H7 (cell line): ENCODE measurements around the gene FAM163A. TPM values are rescaled to one million over a fixed set of nuclear protein-coding genes. Genes with fewer than 3 reads are reported as not detected.
"Not testable (repeated sequence)": the region's sequence is repeated elsewhere in the genome, so short reads cannot be mapped to it uniquely, and the experiment has no call there.

ENCODE experiments used
- DNase-seq: peaks from one replicate; pipeline ENCODE4 v3.0.0; 2012
- H3K27me3 ChIP-seq: 2 replicates; pipeline ENCODE4 v1.6.0; 2011; ENCODE audit warnings: mild to moderate bottlenecking, low read length; ENCODE audit not compliant: control insufficient read depth, insufficient read depth
- H3K36me3 ChIP-seq: replicated peaks from 2 replicates; pipeline ENCODE4 v1.5.1; 2011; ENCODE audit warnings: low read length; ENCODE audit not compliant: control insufficient read depth, insufficient read depth
- H3K4me3 ChIP-seq: 2 replicates; pipeline ENCODE4 v1.5.1; 2011; ENCODE audit warnings: low read depth, mild to moderate bottlenecking, control low read depth, low read length, moderate library complexity; ENCODE audit not compliant: insufficient read depth
- total RNA-seq: library from RNA; depleted of rRNA; stranded (reverse); fragments of >200 nt; shearing (Covaris generic); gene quantifications from 2 replicates; pipeline ENCODE4 v1.2.3, GENCODE V29; 2014

Gene FAM163A
- total RNA-seq, 1 experiment from 2014 or later = 0.10 TPM

- H3K4me3 ChIP-seq = no peak overlapping the region
- no peak for DNase-seq
- H3K27me3 ChIP-seq = no peaks in the 10 kb centered on the region; the same call in 1 of the 2 replicates
These were observed 51.1 kb downstream of the FAM163A start for GRCh38 chr1:179794146-179794545.

GRCh38 chr1:179794669-179795068 lies 51.6 kb downstream of the FAM163A start:
- DNase-seq = no peak
- Histone ChIP-seq H3K36me3 (no peaks in the 10 kb centered on the region), H3K4me3 (no peak overlapping the region), H3K27me3 (no peaks in the 10 kb centered on the region; the same call in 1 of the 2 replicates)

More at GRCh38 chr1:179794146-179794545, 51.1 kb downstream of the FAM163A start:
- no peaks in the 10 kb centered on the region for H3K36me3 ChIP-seq

- no peaks in the 10 kb centered on the region for H3K36me3 ChIP-seq
- H3K27me3 ChIP-seq = no peaks in the 10 kb centered on the region
- no peak overlapping the region for H3K4me3 ChIP-seq
- DNase-seq = no peak
These were observed 55.2 kb downstream of the FAM163A start for GRCh38 chr1:179798213-179798863.

- Histone ChIP-seq H3K27me3 (no peaks in the 10 kb centered on the region), H3K4me3 (no peak overlapping the region), H3K36me3 (no peaks in the 10 kb centered on the region)
- DNase-seq = no peak
These were observed 55.9 kb downstream of the FAM163A start for GRCh38 chr1:179798864-179799516.

GRCh38 chr1:179800481-179800880 lies 57.4 kb downstream of the FAM163A start:
- H3K27me3 ChIP-seq = no peaks in the 10 kb centered on the region
- H3K4me3 ChIP-seq = no peak overlapping the region
- DNase-seq = no peak
- H3K36me3 ChIP-seq = no peaks in the 10 kb centered on the region

- Histone ChIP-seq H3K4me3 (no peak overlapping the region), H3K36me3 (no peaks in the 10 kb centered on the region), H3K27me3 (no peaks in the 10 kb centered on the region)
- no peak for DNase-seq
These were observed 60.0 kb downstream of the FAM163A start for GRCh38 chr1:179803104-179803503.

GRCh38 chr1:179803918-179804317 lies 60.8 kb downstream of the FAM163A start:
- no peak for DNase-seq
- Histone ChIP-seq H3K36me3 (no peaks in the 10 kb centered on the region), H3K4me3 (no peak overlapping the region), H3K27me3 (no peaks in the 10 kb centered on the region)

GRCh38 chr1:179804417-179804816 lies 61.3 kb downstream of the FAM163A start:
- not testable (repeated sequence) for H3K36me3 ChIP-seq, DNase-seq, H3K27me3 ChIP-seq, H3K4me3 ChIP-seq

GRCh38 chr1:179805291-179806195 lies 62.5 kb downstream of the FAM163A start:
- Histone ChIP-seq H3K27me3 (no peaks in the 10 kb centered on the region; the same call in 1 of the 2 replicates), H3K36me3 (no peaks in the 10 kb centered on the region), H3K4me3 (no peak overlapping the region)
- DNase-seq = no peak

- Histone ChIP-seq H3K4me3 (no peak overlapping the region), H3K27me3 (no peaks in the 10 kb centered on the region; the same call in 1 of the 2 replicates), H3K36me3 (no peaks in the 10 kb centered on the region)
- DNase-seq = no peak
These were observed 63.2 kb downstream of the FAM163A start for GRCh38 chr1:179806333-179806732.

GRCh38 chr1:179807291-179807690 lies 64.2 kb downstream of the FAM163A start:
- H3K36me3 ChIP-seq = no peaks in the 10 kb centered on the region
- DNase-seq = no peak
- no peaks in the 10 kb centered on the region; the same call in 1 of the 2 replicates for H3K27me3 ChIP-seq
- H3K4me3 ChIP-seq = no peak overlapping the region

- DNase-seq = no peak
These were observed 64.8 kb downstream of the FAM163A start for GRCh38 chr1:179807691-179808485.

GRCh38 chr1:179808503-179808902 lies 65.4 kb downstream of the FAM163A start:
- Histone ChIP-seq H3K4me3 (no peak overlapping the region), H3K36me3 (no peaks in the 10 kb centered on the region)
- no peak for DNase-seq

More at GRCh38 chr1:179807691-179808485, 64.8 kb downstream of the FAM163A start:
- no peak overlapping the region for H3K4me3 ChIP-seq
- no peaks in the 10 kb centered on the region; the same call in 1 of the 2 replicates for H3K27me3 ChIP-seq
- no peaks in the 10 kb centered on the region for H3K36me3 ChIP-seq

More at GRCh38 chr1:179808503-179808902, 65.4 kb downstream of the FAM163A start:
- no peaks in the 10 kb centered on the region; the same call in 1 of the 2 replicates for H3K27me3 ChIP-seq
